HFF-Myc (cell line): ENCODE data around the gene TTLL7.

ENCODE experiments used
- DNase-seq: peaks from one replicate; pipeline ENCODE4 v3.0.0-alpha.2; 2011; ENCODE audit warnings: low read depth; ENCODE audit errors: extremely low read depth
- H3K4me3 ChIP-seq: replicated peaks from 2 replicates; pipeline ENCODE4 v1.5.1; 2011; ENCODE audit warnings: low read depth, mild to moderate bottlenecking, control low read depth, low read length
- TF ChIP-seq, protein P1 (sequence below): IDR thresholded peaks from 2 replicates; pipeline ENCODE4 v1.5.1; 2012; ENCODE audit warnings: mild to moderate bottlenecking, low read depth, low read length, control low read depth; ENCODE audit errors: missing control alignments

TTLL7 gene

DNA sequence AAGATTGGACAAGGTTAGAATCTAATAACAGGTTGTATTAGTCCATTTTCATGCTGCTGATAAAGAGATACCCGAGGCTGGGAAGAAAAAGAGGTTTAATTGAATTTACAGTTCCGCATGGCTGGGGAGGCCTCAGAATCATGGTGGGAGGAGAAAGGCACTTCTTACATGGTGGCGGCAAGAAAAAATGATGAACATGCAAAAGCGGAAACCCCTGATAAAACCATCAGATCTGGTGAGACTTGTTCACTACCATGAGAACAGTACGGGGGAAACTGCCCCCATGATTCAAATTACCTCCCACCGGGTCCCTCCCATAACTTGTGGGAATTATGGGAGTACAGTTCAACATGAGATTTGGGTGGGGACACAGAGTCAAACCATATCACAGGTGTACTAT lies 22.9 kb upstream of the TTLL7 start:
- TF ChIP-seq, protein P1, sequence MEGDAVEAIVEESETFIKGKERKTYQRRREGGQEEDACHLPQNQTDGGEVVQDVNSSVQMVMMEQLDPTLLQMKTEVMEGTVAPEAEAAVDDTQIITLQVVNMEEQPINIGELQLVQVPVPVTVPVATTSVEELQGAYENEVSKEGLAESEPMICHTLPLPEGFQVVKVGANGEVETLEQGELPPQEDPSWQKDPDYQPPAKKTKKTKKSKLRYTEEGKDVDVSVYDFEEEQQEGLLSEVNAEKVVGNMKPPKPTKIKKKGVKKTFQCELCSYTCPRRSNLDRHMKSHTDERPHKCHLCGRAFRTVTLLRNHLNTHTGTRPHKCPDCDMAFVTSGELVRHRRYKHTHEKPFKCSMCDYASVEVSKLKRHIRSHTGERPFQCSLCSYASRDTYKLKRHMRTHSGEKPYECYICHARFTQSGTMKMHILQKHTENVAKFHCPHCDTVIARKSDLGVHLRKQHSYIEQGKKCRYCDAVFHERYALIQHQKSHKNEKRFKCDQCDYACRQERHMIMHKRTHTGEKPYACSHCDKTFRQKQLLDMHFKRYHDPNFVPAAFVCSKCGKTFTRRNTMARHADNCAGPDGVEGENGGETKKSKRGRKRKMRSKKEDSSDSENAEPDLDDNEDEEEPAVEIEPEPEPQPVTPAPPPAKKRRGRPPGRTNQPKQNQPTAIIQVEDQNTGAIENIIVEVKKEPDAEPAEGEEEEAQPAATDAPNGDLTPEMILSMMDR: no peak
- no peak overlapping the region for H3K4me3 ChIP-seq

GRCh38 chr1:84020151-84020550 lies 21.2 kb upstream of the TTLL7 start:
- DNase-seq: no peak
- TF ChIP-seq, protein P1: no peak

More for the DNA sequence above, 22.9 kb upstream of the TTLL7 start:
- DNase-seq: no peak

GRCh38 chr1:84019217-84019616 lies 20.3 kb upstream of the TTLL7 start:
- TF ChIP-seq, protein P1: no peak
- H3K4me3 ChIP-seq: no peak overlapping the region
- DNase-seq: no peak

More at GRCh38 chr1:84020151-84020550, 21.2 kb upstream of the TTLL7 start:
- no peak overlapping the region for H3K4me3 ChIP-seq

DNA sequence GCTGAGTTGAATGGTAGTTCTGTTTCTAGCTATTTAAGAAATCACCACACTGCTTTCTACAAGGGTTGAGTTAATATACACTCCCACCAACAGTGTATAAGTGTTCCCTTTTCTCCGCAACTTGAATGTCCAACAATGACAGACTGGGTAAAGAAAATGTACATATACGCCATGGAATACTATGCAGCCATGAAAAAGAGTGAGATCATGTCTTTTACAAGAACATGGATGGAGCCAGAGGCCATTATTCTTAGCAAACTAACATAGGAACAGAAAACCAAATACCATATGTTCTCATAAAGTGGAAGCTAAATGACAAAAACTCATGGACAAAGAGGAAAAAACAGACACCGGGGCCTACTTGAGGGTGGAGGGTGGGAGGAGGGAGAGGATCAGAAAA lies 14.8 kb upstream of the TTLL7 start:
- no peak for DNase-seq
- TF ChIP-seq, protein P1: no peak
- H3K4me3 ChIP-seq: no peak overlapping the region

DNA sequence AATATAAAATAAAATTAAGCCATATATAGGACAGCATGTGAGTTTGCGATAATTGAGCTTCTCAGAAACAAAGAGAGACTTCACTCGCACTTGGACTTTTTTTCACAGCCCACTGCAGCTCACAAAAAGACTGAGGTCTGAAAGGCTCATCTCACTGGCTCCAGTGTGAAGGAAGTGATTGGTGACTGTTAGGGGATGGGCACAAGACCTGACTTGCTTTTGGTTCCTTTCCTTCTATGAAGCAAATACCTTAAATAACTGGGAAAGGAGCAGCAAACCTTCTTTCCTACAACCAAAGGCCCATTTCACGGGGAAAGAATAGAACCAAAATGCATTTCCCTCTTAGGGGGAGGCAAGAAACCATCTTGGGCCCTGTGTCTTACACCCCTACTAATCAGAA lies 13.1 kb upstream of the TTLL7 start:
- DNase-seq: no peak
- TF ChIP-seq, protein P1: no peak
- H3K4me3 ChIP-seq: no peak overlapping the region

- no peak overlapping the region for H3K4me3 ChIP-seq
- TF ChIP-seq, protein P1: no peak
- DNase-seq: no peak
These were observed 11.2 kb upstream of the TTLL7 start for GRCh38 chr1:84010136-84010535.

DNA sequence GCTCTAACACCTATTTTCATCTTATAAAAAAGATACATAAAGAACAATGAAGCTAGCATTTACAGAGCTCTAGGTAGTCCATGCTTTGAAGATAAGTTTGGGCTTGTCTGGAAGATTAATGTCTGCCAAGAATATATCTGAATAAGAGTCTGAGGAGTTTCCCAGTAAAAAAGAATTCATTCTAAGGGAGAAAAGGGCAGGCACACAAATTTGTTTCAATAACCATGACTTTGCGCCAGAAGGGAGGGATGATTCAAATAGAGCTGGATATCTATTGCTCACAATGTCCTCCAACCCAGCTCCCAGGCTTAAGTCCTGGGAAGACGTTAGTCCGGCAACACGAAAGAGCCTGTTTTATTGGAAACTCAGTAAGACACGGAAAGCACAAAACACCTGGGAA lies 9.7 kb upstream of the TTLL7 start:
- TF ChIP-seq, protein P1: no peak
- no peak for DNase-seq

More for the DNA sequence above, 9.7 kb upstream of the TTLL7 start:
- H3K4me3 ChIP-seq: no peak overlapping the region
